Right lobe of liver (tissue), 4 donors: ENCODE measurements around the gene NRXN2.

Experiments used
- POLR2A ChIP-seq: fragments of 450-650 bp; IDR thresholded peaks from one replicate; pipeline ENCODE4 v1.6.1; 2017; ENCODE audit warnings: antibody characterized with exemption, mild to moderate bottlenecking
- TF ChIP-seq, protein P1 (sequence below), 4 donors: fragments of 200-600 bp in 3 of 4; fragments of 450-650 bp in 1 of 4; IDR thresholded peaks; one replicate each; pipeline versions ENCODE4 v1.5.1 to v1.8.0; 2016 to 2022; ENCODE audit warnings: antibody characterized with exemption in 4 of 4, mild to moderate bottlenecking in 2 of 4
- donor health status: DM: no; HTN: no; CAD: no.
- donor health status: DM: no; HTN: no; CAD: no.
- donor health status: DM: no; HTN: yes; CAD: no.

DNA sequence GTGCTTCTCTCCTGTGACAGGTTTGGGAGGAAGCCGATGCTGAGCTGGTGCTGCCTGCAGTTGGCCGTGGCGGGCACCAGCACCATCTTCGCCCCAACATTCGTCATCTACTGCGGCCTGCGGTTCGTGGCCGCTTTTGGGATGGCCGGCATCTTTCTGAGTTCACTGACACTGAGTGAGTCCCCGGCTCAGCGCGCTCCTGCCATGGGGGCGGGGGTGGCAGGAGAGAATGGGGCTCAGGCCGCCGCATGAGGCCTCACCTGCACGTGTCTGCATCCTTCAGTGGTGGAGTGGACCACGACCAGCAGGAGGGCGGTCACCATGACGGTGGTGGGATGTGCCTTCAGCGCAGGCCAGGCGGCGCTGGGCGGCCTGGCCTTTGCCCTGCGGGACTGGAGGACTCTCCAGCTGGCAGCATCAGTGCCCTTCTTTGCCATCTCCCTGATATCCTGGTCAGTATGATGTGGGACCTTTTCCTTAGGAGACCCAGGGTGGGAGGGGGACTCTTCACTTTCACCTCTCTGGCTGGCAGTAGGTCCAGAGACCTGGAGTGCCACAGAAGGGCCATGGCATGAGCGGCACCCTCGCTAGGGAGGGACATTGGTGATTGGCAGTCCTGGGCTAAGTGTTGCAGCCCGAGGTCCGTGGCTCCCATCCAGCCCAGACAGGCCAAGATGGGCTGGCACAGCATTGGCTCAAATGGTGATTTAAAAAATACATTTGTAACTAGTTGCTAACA lies 160.8 kb downstream of the NRXN2 start:
- TF ChIP-seq, protein P1, sequence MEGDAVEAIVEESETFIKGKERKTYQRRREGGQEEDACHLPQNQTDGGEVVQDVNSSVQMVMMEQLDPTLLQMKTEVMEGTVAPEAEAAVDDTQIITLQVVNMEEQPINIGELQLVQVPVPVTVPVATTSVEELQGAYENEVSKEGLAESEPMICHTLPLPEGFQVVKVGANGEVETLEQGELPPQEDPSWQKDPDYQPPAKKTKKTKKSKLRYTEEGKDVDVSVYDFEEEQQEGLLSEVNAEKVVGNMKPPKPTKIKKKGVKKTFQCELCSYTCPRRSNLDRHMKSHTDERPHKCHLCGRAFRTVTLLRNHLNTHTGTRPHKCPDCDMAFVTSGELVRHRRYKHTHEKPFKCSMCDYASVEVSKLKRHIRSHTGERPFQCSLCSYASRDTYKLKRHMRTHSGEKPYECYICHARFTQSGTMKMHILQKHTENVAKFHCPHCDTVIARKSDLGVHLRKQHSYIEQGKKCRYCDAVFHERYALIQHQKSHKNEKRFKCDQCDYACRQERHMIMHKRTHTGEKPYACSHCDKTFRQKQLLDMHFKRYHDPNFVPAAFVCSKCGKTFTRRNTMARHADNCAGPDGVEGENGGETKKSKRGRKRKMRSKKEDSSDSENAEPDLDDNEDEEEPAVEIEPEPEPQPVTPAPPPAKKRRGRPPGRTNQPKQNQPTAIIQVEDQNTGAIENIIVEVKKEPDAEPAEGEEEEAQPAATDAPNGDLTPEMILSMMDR (IDR thresholded peaks at IDR 0.05), result no peak
- TF ChIP-seq POLR2A, result no peak
